GM23338 (cell line): ENCODE results near the gene PLA2G7. TPM values are rescaled to one million over a fixed set of nuclear protein-coding genes. Genes with fewer than 3 reads are reported as not detected.

ENCODE experiments used
- ATAC-seq: fragments of 200-7000 bp; cut with Tn5 transposase; 3 replicates; pipeline ENCODE4 v1.9.1; 2020
- DNase-seq: peaks from one replicate; pipeline ENCODE4 v3.0.0-alpha.2; 2015; ENCODE audit warnings: low spot score
- H2AFZ ChIP-seq: fragments of 200-600 bp; sonication (generic); 2 replicates; pipeline ENCODE4 v1.8.0; 2016; ENCODE audit warnings: antibody characterized with exemption, mild to moderate bottlenecking, moderate library complexity
- H3F3A ChIP-seq: fragments of 200-600 bp; sonication (generic); replicated peaks from 2 replicates; pipeline ENCODE4 v1.8.0; 2017; ENCODE audit warnings: antibody characterized with exemption, mixed run types, low read depth
- H3K27ac ChIP-seq: fragments of 200-600 bp; sonication (generic); 2 replicates; pipeline ENCODE4 v1.6.1; 2016; ENCODE audit warnings: low read depth
- H3K27me3 ChIP-seq: fragments of 200-600 bp; sonication (generic); 2 replicates; pipeline ENCODE4 v1.8.0; 2016; ENCODE audit warnings: mild to moderate bottlenecking, mixed run types, moderate library complexity; ENCODE audit not compliant: insufficient read depth
- H3K36me3 ChIP-seq: fragments of 200-600 bp; sonication (generic); 2 replicates; pipeline ENCODE4 v1.8.0; 2016; ENCODE audit warnings: mild to moderate bottlenecking; ENCODE audit not compliant: insufficient read depth
- H3K4me1 ChIP-seq: fragments of 200-600 bp; sonication (generic); 2 replicates; pipeline ENCODE4 v1.8.0; 2016; ENCODE audit warnings: mild to moderate bottlenecking, moderate library complexity; ENCODE audit not compliant: insufficient read depth
- H3K4me2 ChIP-seq: fragments of 200-600 bp; sonication (generic); 2 replicates; pipeline ENCODE4 v1.7.1; 2017; ENCODE audit warnings: mixed run types
- H3K4me3 ChIP-seq: fragments of 200-600 bp; sonication (generic); 2 replicates; pipeline ENCODE4 v1.6.1; 2016; ENCODE audit warnings: mixed run types
- H3K79me2 ChIP-seq: fragments of 200-600 bp; sonication (generic); replicated peaks from 2 replicates; pipeline ENCODE4 v1.8.0; 2017; ENCODE audit warnings: mild to moderate bottlenecking; ENCODE audit not compliant: insufficient read depth
- H3K9me2 ChIP-seq: fragments of 200-600 bp; sonication (generic); 2 replicates; pipeline ENCODE4 v1.8.0; 2017; ENCODE audit not compliant: insufficient read depth
- H4K20me1 ChIP-seq: fragments of 200-600 bp; sonication (generic); replicated peaks from 2 replicates; pipeline ENCODE4 v1.8.0; 2017; ENCODE audit warnings: mild to moderate bottlenecking; ENCODE audit not compliant: insufficient read depth
- H3K27ac Mint-ChIP-seq: 2 replicates; pipeline ENCODE4 v1.8.0; 2020; ENCODE audit warnings: inconsistent platforms, mild to moderate bottlenecking, moderate library complexity, mixed read lengths
- H3K27me3 Mint-ChIP-seq: 3 replicates; pipeline ENCODE4 v1.8.0; 2022; ENCODE audit warnings: low read depth, mild to moderate bottlenecking, moderate library complexity, mixed read lengths, inconsistent platforms; ENCODE audit not compliant: insufficient read depth, poor library complexity
- H3K36me3 Mint-ChIP-seq: 3 replicates; pipeline ENCODE4 v1.8.0; 2021; ENCODE audit warnings: low read depth, mild to moderate bottlenecking, inconsistent platforms, moderate library complexity, mixed read lengths
- H3K4me1 Mint-ChIP-seq: 3 replicates; pipeline ENCODE4 v1.8.0; 2020; ENCODE audit warnings: mild to moderate bottlenecking, inconsistent platforms, mixed read lengths
- H3K4me3 Mint-ChIP-seq: 3 replicates; pipeline ENCODE4 v1.8.0; 2021; ENCODE audit warnings: moderate library complexity, mild to moderate bottlenecking, inconsistent platforms, mixed read lengths
- H3K9me3 Mint-ChIP-seq: 3 replicates; pipeline ENCODE4 v1.8.0; 2020; ENCODE audit warnings: moderate library complexity, mild to moderate bottlenecking, inconsistent platforms, mixed read lengths
- CREB1 ChIP-seq: fragments of 250-450 bp; sonication (Bioruptor Pico); IDR thresholded peaks from 2 replicates; pipeline ENCODE4 v1.5.0; 2020; ENCODE audit warnings: low read depth, mild to moderate bottlenecking, moderate library complexity
- EZH2 ChIP-seq: fragments of 200-600 bp; sonication (generic); IDR thresholded peaks from one replicate; pipeline ENCODE4 v1.8.0; 2017; ENCODE audit warnings: antibody characterized with exemption, mild to moderate bottlenecking, low read depth; ENCODE audit not compliant: unreplicated experiment
- EZH2phosphoT487 ChIP-seq: fragments of 200-600 bp; sonication (generic); IDR thresholded peaks from one replicate; pipeline ENCODE4 v1.8.1; 2018; ENCODE audit warnings: antibody characterized with exemption; ENCODE audit not compliant: unreplicated experiment
- NANOG ChIP-seq: IDR thresholded peaks from 2 replicates; pipeline ENCODE4 v1.6.1; 2016; ENCODE audit warnings: antibody characterized with exemption, borderline replicate concordance
- POLR2AphosphoS5 ChIP-seq: IDR thresholded peaks from 2 replicates; pipeline ENCODE4 v1.6.1; 2016; ENCODE audit warnings: antibody characterized with exemption, low read depth
- STAT1 ChIP-seq: IDR thresholded peaks from one replicate; pipeline ENCODE4 v1.6.1; 2016; ENCODE audit warnings: antibody characterized with exemption; ENCODE audit not compliant: unreplicated experiment
- ZNF114 ChIP-seq: fragments of 250-450 bp; sonication (Bioruptor Pico); IDR thresholded peaks from 2 replicates; pipeline ENCODE4 v1.5.0; 2020; ENCODE audit warnings: mild to moderate bottlenecking, moderate library complexity
- ZNF331 ChIP-seq: fragments of 250-450 bp; sonication (Bioruptor Pico); IDR thresholded peaks from 2 replicates; pipeline ENCODE4 v1.5.0; 2020; ENCODE audit warnings: low read depth, mild to moderate bottlenecking, moderate library complexity
- polyA plus RNA-seq: library from polyadenylated mRNA; unstranded; fragments of >200 nt; fragmentation: Nextera tagmentation; extraction: Ambion mirVana; gene quantifications from 2 replicates; pipeline ENCODE4 v1.2.1, GENCODE V29; 2016
- total RNA-seq: library from RNA; depleted of rRNA; stranded (reverse); fragments of >200 nt; shearing (Covaris generic); gene quantifications from 2 replicates; pipeline ENCODE4 v1.2.3, GENCODE V29; 2014
- TF ChIP-seq, protein P1 (sequence below): fragments of 250-450 bp; sonication (Bioruptor Pico); IDR thresholded peaks from 2 replicates; pipeline ENCODE4 v1.5.0; 2020; ENCODE audit warnings: mild to moderate bottlenecking, moderate library complexity
- TF ChIP-seq, protein P2 (sequence below): IDR thresholded peaks from 2 replicates; pipeline ENCODE4 v1.6.1; 2016; ENCODE audit warnings: antibody characterized with exemption

PLA2G7 gene
- total and polyA plus RNA-seq, 2 experiments from 2014 or later = 2.4 to 2.8 TPM

DNA sequence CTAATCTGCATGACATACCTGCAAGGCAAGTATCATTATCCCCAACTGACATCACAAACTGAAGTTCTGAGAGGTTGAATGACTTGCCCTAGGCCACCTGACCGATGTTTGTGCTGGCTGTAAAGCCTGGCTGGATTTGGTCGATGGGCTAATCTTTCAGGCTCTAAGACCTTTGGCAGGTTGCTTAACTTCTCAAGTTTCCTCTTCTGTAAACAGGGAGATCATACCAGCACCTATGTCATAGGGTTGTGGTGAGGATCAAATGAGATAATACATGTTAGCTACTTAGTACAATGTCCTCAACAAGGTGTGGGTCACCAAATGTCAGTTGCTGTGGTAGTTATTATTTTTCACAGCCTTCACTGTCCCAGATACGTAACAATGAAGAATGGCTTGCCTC, 25.8 kb upstream of the PLA2G7 start (continued):
- no peak for TF ChIP-seq STAT1

DNA sequence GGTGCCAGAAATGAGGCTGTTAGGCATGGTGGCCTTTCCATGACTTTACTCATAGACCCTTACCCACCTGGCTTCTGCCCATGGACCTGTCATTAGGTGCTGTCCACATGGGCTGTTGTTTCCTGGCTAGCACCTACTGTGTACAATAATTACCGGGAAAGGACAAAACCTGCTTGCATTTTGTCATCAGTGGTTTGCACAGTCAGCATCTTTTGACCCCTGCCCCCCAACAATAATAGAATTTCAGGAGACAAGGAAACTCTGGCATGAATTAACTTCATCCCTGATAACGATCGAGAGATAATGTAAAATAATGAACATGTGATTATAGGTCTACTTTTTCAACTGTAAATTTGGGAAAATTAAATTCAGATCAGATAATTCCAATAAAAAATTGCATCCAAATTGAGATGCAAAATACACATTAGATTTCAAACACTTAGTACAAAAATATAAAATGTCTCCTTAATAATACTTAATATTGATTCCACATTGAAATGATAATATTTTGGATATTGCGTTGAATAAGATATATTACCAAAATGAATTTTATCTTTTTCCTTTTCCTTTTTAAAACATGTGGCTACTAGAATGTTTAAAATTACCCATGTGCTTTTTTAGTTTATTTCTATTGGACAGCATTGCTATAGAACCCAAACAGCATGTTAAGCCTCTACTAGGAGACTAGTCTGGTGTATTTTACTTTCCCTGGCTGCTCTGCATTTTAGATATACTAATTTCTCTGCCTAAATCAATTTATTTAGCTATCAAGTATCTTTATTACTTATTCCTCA, 24.0 kb upstream of the PLA2G7 start:
- Mint-ChIP-seq H3K9me3 (no peaks in the 10 kb centered on the region; the same call in 2 of the 3 replicates), H3K36me3 (no peaks in the 10 kb centered on the region), H3K4me3 (no peak overlapping the region), H3K4me1 (no peaks in the 10 kb centered on the region), H3K27ac (no peak overlapping the region), H3K27me3 (peaks cover 2% of the 10 kb centered on the region)
- Histone ChIP-seq H3K36me3 (no peaks in the 10 kb centered on the region), H2AFZ (no peak overlapping the region), H4K20me1 (no peaks in the 10 kb centered on the region), H3K79me2 (no peaks in the 10 kb centered on the region), H3K9me2 (no peaks in the 10 kb centered on the region), H3K27ac (no peak overlapping the region), H3K4me1 (peaks cover 6% of the 10 kb centered on the region; the same call in 1 of the 2 replicates), H3K4me2 (no peak overlapping the region), H3K27me3 (no peaks in the 10 kb centered on the region), H3F3A (no peaks in the 10 kb centered on the region), H3K4me3 (no peak overlapping the region)
- no peak for DNase-seq
- ATAC-seq = no peak
- no peak for TF ChIP-seq EZH2
- TF ChIP-seq, protein P1, sequence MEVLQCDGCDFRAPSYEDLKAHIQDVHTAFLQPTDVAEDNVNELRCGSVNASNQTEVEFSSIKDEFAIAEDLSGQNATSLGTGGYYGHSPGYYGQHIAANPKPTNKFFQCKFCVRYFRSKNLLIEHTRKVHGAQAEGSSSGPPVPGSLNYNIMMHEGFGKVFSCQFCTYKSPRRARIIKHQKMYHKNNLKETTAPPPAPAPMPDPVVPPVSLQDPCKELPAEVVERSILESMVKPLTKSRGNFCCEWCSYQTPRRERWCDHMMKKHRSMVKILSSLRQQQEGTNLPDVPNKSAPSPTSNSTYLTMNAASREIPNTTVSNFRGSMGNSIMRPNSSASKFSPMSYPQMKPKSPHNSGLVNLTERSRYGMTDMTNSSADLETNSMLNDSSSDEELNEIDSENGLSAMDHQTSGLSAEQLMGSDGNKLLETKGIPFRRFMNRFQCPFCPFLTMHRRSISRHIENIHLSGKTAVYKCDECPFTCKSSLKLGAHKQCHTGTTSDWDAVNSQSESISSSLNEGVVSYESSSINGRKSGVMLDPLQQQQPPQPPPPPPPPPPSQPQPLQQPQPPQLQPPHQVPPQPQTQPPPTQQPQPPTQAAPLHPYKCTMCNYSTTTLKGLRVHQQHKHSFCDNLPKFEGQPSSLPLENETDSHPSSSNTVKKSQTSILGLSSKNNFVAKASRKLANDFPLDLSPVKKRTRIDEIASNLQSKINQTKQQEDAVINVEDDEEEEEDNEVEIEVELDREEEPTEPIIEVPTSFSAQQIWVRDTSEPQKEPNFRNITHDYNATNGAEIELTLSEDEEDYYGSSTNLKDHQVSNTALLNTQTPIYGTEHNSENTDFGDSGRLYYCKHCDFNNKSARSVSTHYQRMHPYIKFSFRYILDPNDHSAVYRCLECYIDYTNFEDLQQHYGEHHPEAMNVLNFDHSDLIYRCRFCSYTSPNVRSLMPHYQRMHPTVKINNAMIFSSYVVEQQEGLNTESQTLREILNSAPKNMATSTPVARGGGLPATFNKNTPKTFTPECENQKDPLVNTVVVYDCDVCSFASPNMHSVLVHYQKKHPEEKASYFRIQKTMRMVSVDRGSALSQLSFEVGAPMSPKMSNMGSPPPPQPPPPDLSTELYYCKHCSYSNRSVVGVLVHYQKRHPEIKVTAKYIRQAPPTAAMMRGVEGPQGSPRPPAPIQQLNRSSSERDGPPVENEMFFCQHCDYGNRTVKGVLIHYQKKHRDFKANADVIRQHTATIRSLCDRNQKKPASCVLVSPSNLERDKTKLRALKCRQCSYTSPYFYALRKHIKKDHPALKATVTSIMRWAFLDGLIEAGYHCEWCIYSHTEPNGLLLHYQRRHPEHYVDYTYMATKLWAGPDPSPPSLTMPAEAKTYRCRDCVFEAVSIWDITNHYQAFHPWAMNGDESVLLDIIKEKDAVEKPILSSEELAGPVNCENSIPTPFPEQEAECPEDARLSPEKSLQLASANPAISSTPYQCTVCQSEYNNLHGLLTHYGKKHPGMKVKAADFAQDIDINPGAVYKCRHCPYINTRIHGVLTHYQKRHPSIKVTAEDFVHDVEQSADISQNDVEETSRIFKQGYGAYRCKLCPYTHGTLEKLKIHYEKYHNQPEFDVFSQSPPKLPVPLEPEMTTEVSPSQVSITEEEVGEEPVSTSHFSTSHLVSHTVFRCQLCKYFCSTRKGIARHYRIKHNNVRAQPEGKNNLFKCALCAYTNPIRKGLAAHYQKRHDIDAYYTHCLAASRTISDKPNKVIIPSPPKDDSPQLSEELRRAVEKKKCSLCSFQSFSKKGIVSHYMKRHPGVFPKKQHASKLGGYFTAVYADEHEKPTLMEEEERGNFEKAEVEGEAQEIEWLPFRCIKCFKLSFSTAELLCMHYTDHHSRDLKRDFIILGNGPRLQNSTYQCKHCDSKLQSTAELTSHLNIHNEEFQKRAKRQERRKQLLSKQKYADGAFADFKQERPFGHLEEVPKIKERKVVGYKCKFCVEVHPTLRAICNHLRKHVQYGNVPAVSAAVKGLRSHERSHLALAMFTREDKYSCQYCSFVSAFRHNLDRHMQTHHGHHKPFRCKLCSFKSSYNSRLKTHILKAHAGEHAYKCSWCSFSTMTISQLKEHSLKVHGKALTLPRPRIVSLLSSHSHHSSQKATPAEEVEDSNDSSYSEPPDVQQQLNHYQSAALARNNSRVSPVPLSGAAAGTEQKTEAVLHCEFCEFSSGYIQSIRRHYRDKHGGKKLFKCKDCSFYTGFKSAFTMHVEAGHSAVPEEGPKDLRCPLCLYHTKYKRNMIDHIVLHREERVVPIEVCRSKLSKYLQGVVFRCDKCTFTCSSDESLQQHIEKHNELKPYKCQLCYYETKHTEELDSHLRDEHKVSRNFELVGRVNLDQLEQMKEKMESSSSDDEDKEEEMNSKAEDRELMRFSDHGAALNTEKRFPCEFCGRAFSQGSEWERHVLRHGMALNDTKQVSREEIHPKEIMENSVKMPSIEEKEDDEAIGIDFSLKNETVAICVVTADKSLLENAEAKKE = no peak
- no peak for TF ChIP-seq CREB1 (CRISPR knock-in tag)
- no peak for TF ChIP-seq ZNF114
- no peak for TF ChIP-seq NANOG
- TF ChIP-seq, protein P2, sequence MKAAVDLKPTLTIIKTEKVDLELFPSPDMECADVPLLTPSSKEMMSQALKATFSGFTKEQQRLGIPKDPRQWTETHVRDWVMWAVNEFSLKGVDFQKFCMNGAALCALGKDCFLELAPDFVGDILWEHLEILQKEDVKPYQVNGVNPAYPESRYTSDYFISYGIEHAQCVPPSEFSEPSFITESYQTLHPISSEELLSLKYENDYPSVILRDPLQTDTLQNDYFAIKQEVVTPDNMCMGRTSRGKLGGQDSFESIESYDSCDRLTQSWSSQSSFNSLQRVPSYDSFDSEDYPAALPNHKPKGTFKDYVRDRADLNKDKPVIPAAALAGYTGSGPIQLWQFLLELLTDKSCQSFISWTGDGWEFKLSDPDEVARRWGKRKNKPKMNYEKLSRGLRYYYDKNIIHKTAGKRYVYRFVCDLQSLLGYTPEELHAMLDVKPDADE = no peak
- TF ChIP-seq POLR2AphosphoS5 = no peak
- TF ChIP-seq EZH2phosphoT487 = no peak
- no peak for TF ChIP-seq ZNF331 (CRISPR knock-in tag)
